Measurements from ENCODE around the gene PRRT1B.

The PRRT1B gene

DNA sequence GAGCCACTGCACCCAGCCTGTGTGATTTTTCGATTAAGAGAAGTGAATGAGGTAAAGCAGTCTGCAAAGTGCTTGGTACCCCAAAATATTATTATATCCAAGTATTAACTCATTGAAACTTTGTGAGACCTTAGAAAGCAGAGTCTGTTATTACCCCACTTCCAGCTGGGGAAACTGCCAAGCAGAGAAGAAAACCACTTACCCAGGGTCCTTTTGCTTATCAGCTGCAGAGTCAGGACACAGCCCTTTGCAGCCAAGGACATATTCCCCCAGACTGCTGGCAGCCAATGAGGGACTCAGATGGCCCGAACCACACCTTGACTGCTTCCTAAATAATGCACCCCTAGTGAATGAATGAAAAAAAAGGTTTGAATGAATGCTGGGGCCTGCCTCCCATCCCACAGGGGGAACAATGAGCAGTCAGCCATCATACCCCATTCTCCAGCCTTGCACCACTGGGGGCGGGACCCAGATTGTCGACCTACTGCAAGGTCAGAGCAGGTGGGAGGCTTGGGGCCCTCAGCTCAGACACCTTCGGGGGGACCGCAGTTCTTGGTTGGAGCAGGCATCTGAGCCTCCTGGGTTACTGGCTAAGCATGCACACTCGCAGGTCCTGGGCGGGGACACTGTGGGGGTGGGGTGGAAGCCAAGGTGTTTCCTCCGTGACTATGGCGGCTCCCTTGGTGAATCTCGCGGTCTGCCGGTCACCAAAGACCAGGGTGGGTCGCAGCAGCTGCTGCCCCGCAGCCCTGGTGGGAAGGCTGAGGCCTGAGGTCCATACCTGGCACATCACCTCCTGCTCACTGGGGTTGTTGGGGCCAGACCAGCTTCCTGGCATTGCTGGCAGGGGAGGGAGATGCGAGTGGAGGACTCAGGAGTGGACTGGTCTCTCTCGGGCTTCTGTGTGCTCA lies 29.7 kb downstream of the PRRT1B start:
- Histone ChIP-seq H3K4me1 (ENCODE audit: control insufficient read depth, insufficient read depth, low read length) (no peaks in the 10 kb centered on the region), H3K27ac (ENCODE audit: low read length) (no peak overlapping the region), H3K9me3 (ENCODE audit: control insufficient read depth in 2 of 2, low read length in 2 of 2) (no peaks in the 10 kb centered on the region), H3K4me3 (ENCODE audit: low read length in 2 of 2) (no peak overlapping the region), H3K27me3 (ENCODE audit: control insufficient read depth in 1 of 2, insufficient read depth in 2 of 2, low read length in 2 of 2) (no peaks in the 10 kb centered on the region), H3K9ac (ENCODE audit: low read length in 2 of 2) (no peak overlapping the region), H3K36me3 (ENCODE audit: control insufficient read depth in 2 of 2, insufficient read depth in 2 of 2, low read length in 2 of 2) (peaks cover 13 to 27% of the 10 kb centered on the region in 2 donors)

DNA sequence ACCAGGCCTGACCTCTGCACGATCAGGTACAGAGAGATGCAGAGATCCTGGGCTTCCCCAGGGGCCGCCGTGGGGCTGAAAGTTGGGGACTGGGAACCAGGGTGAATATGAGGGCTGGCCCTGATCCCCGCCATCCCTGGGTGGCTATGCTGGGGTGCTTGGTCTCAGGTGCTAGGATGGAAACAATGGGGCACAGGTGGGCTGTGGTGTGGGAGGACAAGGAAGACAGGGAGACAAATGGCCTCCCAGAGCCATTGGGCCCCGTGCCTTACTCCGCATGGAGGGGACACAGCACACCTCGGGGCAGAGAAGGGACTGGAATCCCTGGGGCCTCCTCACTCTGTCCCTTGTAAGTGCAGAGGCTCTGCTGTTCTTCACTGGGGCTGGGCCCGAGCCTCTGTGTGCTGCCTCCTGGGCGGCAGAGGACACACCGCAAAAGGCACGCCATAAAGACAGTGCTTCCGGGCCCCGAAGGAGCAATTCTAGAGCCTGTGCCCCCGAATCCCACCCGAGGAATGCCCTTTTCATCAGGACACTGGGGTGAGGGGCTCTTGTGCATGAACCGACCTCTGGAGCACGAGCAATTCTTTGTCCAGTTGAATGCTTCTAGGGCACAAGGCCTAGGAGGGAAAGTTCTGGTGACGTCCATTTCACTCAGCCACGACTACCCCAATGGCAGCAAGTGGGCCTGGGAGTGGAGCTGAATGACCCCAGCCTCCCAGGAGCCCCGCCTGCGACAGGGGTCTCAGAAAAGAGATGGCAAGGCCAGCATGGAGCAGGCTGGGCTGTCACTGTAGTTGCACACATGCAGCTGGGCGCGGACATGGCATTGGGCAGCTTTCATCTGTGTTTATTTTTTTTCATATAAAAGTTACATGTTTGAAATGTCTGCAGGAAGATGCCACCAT lies 30.9 kb downstream of the PRRT1B start:
- Histone ChIP-seq H3K27me3 (ENCODE audit: control insufficient read depth in 1 of 2, insufficient read depth in 2 of 2, low read length in 2 of 2) (no peaks in the 10 kb centered on the region), H3K9ac (ENCODE audit: low read length in 2 of 2) (no peak overlapping the region), H3K4me1 (ENCODE audit: control insufficient read depth, insufficient read depth, low read length) (no peaks in the 10 kb centered on the region), H3K9me3 (ENCODE audit: control insufficient read depth in 2 of 2, low read length in 2 of 2) (no peaks in the 10 kb centered on the region), H3K36me3 (ENCODE audit: control insufficient read depth in 2 of 2, insufficient read depth in 2 of 2, low read length in 2 of 2) (peaks cover 16 to 27% of the 10 kb centered on the region in 2 donors), H3K27ac (ENCODE audit: low read length) (no peak overlapping the region), H3K4me3 (ENCODE audit: low read length in 2 of 2) (no peak overlapping the region)

DNA sequence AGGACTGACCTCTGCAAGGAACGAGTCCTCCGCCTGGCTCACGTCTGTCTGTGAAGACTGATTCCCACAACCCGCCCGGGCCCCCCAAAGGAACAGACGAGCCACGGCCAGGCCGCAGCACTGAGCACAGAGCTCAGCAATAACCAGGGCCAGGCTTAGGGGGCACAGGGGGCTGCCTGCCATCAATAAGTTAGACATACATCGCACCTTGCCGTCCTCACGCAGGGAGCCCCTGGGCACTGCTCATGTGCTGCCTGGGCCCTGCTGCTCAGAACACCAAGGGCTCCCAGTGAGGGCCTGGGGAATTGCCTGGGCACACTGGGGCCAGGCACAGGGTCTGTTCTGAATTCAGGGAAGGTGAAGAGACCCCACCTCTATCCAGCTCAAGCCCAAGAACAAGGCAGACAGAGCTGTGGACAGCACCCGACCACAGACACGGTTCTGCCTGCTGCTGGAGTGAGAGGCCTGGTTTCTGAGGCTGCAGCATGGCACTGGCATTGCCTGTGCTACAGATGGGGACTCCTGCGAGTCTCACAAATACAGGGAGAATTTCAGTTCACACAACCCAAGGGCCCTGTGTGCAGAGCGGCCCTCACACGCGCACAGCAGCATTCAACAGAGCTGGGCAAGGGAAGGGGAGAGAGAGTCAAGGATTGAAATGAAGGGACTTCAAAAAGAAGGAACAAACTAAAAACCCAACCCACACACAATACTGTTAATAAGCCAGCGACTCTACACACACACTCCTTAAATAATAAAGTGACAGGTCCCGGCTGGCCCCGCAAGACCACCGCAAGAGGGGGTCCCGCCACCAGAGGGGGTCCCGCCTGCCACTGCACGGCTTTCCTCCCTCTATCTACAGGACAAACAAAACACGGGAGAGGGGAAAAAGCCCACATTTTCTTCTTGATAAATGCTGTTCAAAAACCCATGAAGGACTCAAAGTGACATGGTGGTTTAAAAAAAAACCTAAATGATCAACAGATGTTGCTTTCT lies 32.0 kb downstream of the PRRT1B start:
- Histone ChIP-seq H3K4me3 (ENCODE audit: low read length in 2 of 2) (no peak overlapping the region), H3K9ac (ENCODE audit: low read length in 2 of 2) (no peak overlapping the region), H3K9me3 (ENCODE audit: control insufficient read depth in 2 of 2, low read length in 2 of 2) (no peaks in the 10 kb centered on the region), H3K36me3 (ENCODE audit: control insufficient read depth in 2 of 2, insufficient read depth in 2 of 2, low read length in 2 of 2) (peaks cover 23 to 30% of the 10 kb centered on the region in 2 donors), H3K27me3 (ENCODE audit: control insufficient read depth in 1 of 2, insufficient read depth in 2 of 2, low read length in 2 of 2) (no peaks in the 10 kb centered on the region), H3K4me1 (ENCODE audit: control insufficient read depth, insufficient read depth, low read length) (no peaks in the 10 kb centered on the region), H3K27ac (ENCODE audit: low read length) (no peak overlapping the region)

DNA sequence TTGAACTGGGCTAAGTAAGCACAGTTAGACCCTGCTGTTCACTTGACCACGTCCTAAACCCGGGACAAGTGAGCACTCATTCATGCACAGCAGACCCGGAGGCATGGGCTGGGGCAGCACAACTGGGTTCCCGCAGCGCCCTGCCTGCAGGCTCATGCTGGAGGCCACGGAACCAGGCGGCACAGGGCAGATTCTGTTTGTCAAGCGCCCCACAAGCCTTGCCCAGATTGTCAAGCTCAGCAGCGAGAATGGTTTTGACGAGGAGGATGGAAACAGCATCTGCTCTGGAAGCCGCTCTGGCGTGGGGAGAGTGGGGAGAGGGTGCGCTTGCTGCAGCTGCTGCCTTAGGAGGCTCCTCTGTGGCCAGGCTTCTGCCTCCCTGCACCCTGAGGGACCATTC lies 32.7 kb downstream of the PRRT1B start:
- H3K4me3 ChIP-seq (ENCODE audit: low read length in 2 of 2): no peak overlapping the region
- no peaks in the 10 kb centered on the region for H3K27me3 ChIP-seq (ENCODE audit: control insufficient read depth in 1 of 2, insufficient read depth in 2 of 2, low read length in 2 of 2)
- H3K4me1 ChIP-seq (ENCODE audit: control insufficient read depth, insufficient read depth, low read length): no peaks in the 10 kb centered on the region
- no peaks in the 10 kb centered on the region for H3K9me3 ChIP-seq (ENCODE audit: control insufficient read depth in 2 of 2, low read length in 2 of 2)
- no peak overlapping the region for H3K9ac ChIP-seq (ENCODE audit: low read length in 2 of 2)
- H3K36me3 ChIP-seq (ENCODE audit: control insufficient read depth in 2 of 2, insufficient read depth in 2 of 2, low read length in 2 of 2): peaks cover 28 to 29% of the 10 kb centered on the region in 2 donors
- H3K27ac ChIP-seq (ENCODE audit: low read length): no peak overlapping the region

DNA sequence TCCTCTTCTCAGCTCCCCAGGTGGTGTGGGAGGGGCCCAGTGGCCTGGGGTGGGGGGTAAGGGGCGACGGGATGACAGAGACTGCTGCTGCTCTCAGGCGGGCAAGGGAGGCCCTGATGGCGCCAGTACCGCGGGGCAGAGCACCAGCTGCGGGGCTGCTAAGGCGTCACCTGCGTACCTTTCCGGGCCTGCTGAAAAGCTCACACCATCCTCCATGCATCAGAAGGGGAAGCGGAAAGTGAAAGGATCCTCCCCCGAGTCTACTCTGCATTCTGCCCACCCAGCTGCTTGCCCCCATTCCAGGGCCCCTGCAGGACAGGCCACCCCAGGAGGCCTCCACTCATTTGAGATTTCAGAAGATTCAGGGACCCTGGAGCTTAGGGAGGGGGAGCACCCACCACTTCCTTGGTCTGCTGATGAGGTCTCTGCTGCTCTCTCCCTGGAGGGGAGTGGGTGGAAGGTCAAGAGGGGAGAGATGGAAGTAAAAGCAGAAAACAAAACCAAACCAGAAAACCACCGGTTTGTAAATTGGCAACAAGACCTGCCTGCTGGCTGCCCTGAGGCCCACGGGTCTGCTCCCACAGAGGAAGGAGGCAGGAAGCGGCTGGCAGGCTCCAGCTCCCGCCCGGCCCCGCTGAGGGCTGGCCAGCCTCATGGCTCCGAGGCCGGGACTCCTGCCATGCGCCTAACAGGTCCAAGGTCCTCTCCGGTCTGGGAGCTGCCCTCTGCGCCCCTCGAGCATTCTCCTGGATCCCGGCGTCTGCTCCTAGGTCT lies 33.6 kb downstream of the PRRT1B start:
- H3K36me3 ChIP-seq (ENCODE audit: control insufficient read depth in 2 of 2, insufficient read depth in 2 of 2, low read length in 2 of 2): peaks cover 29 to 35% of the 10 kb centered on the region in 2 donors
- no peaks in the 10 kb centered on the region for H3K4me1 ChIP-seq (ENCODE audit: control insufficient read depth, insufficient read depth, low read length)
- H3K9me3 ChIP-seq (ENCODE audit: control insufficient read depth in 2 of 2, low read length in 2 of 2): no peaks in the 10 kb centered on the region
- no peaks in the 10 kb centered on the region for H3K27me3 ChIP-seq (ENCODE audit: control insufficient read depth in 1 of 2, insufficient read depth in 2 of 2, low read length in 2 of 2)
- H3K27ac ChIP-seq (ENCODE audit: low read length): no peak overlapping the region
- no peak overlapping the region for H3K9ac ChIP-seq (ENCODE audit: low read length in 2 of 2)
- H3K4me3 ChIP-seq (ENCODE audit: low read length in 2 of 2): no peak overlapping the region

DNA sequence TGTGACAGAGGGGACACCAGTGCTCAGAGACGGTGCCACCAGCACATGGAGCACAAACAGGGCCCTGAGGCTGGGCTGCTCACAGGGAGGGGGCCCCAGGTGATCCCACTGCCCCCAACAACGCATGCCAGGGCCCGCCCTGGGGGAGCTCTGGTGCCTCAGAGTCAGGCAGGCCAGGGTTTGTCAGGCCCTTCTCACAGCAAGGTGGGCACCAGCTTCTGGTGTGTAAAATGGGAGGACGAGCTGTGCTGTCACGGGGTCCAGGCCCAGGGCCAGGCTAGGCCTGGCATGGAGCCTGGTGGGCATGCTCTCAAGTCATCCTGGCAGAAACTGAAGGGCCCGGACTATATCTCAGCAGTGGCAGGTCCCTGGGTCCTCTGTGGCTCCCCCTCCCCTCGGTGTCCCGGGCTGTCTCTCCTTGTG lies 34.5 kb downstream of the PRRT1B start:
- Histone ChIP-seq H3K36me3 (ENCODE audit: control insufficient read depth in 2 of 2, insufficient read depth in 2 of 2, low read length in 2 of 2) (peaks cover 31 to 41% of the 10 kb centered on the region in 2 donors), H3K27ac (ENCODE audit: low read length) (no peak overlapping the region), H3K4me3 (ENCODE audit: low read length in 2 of 2) (no peak overlapping the region), H3K9ac (ENCODE audit: low read length in 2 of 2) (no peak overlapping the region), H3K27me3 (ENCODE audit: control insufficient read depth in 1 of 2, insufficient read depth in 2 of 2, low read length in 2 of 2) (no peaks in the 10 kb centered on the region), H3K9me3 (ENCODE audit: control insufficient read depth in 2 of 2, low read length in 2 of 2) (no peaks in the 10 kb centered on the region), H3K4me1 (ENCODE audit: control insufficient read depth, insufficient read depth, low read length) (no peaks in the 10 kb centered on the region)

DNA sequence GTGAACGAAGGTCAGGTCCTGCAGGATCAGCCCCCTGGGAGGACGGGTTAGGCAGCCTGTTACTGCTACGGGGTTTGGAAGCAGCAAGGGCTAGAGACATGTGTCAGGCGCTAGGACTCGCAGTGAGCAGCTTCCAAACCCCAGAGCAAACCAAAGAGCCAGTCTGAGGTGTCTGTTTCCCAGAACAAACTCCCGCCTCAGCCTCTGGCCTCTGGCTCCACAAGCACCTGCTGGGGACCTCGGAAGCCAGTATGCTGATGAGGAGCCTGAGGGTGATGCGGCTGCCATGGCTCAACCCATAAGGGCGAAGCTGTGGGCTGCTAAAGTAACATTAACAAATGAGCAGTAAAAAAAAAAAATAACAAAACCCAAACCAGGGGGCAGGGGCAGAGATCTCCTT lies 35.0 kb downstream of the PRRT1B start:
- Histone ChIP-seq H3K9ac (ENCODE audit: low read length in 2 of 2) (no peak overlapping the region), H3K4me1 (ENCODE audit: control insufficient read depth, insufficient read depth, low read length) (no peaks in the 10 kb centered on the region), H3K27me3 (ENCODE audit: control insufficient read depth in 1 of 2, insufficient read depth in 2 of 2, low read length in 2 of 2) (no peaks in the 10 kb centered on the region), H3K9me3 (ENCODE audit: control insufficient read depth in 2 of 2, low read length in 2 of 2) (no peaks in the 10 kb centered on the region), H3K36me3 (ENCODE audit: control insufficient read depth in 2 of 2, insufficient read depth in 2 of 2, low read length in 2 of 2) (peaks cover 32 to 45% of the 10 kb centered on the region in 2 donors), H3K27ac (ENCODE audit: low read length) (no peak overlapping the region), H3K4me3 (ENCODE audit: low read length in 2 of 2) (no peak overlapping the region)

DNA sequence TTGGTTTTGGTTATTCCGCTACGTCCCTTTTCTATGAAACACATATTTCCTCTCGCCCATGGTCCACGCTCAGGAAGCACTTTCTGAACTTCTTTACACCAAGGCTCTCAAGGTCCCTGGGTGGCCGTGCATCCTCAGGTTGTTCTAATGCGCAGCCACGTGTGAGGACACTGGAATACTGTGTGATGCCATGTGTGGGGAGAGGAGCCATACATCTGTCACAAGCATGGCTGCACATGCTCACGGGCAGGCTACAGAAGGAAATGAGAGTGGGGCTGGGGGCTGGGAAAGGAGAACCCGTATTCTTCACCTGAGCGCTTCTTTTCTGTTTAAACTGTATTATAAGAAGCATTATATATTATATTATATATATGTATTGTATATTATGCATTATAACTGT lies 36.7 kb downstream of the PRRT1B start:
- no peak overlapping the region for H3K27ac ChIP-seq (ENCODE audit: low read length)
- H3K4me3 ChIP-seq (ENCODE audit: low read length in 2 of 2): no peak overlapping the region
- no peaks in the 10 kb centered on the region for H3K4me1 ChIP-seq (ENCODE audit: control insufficient read depth, insufficient read depth, low read length)
- H3K36me3 ChIP-seq (ENCODE audit: control insufficient read depth in 2 of 2, insufficient read depth in 2 of 2, low read length in 2 of 2): peaks cover 35 to 46% of the 10 kb centered on the region in 2 donors
- H3K9me3 ChIP-seq (ENCODE audit: control insufficient read depth in 2 of 2, low read length in 2 of 2): no peaks in the 10 kb centered on the region
- H3K9ac ChIP-seq (ENCODE audit: low read length in 2 of 2): no peak overlapping the region
- no peaks in the 10 kb centered on the region for H3K27me3 ChIP-seq (ENCODE audit: control insufficient read depth in 1 of 2, insufficient read depth in 2 of 2, low read length in 2 of 2)

DNA sequence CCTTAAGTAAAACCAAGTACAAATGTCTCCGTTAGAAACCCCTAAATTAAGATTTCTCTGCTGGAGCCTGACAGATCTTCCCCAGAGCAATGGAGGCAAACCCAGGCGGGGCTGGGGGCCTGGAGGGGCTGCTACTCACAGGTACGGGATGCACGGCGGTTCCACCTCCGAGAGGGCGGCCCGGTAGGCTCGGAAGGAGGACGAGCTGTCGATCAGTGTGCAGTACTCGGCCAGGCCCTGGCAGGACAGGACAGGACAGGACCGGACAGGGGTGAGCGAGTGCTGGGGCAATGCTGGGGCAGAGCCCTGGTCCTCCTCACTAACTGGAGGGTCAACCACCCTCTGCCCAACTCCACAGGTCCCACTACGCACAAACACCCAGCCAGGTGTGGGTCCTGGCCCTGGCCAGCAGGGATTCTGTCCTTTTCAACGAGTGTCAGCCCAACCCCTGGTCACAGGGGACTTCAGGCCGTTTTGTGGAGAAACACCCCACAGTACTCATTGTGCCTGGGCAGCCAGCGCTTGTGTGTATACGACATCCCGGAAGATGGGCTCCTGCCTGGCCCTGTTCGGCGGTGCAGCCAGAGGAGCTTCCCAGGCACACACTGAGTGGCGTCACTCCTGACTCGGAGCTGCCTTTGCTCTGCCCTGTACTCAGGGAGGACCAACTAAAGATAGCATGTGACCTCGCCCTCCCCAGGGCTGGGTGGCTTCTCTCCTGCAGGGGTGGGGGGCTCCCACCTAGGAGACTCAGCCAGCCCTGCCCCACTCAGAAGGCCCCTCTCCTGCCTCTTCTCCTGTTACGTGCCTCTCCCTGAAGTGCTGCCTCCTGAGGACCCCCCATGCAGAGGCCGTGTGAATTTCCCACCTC lies 37.4 kb downstream of the PRRT1B start:
- Histone ChIP-seq H3K36me3 (ENCODE audit: control insufficient read depth in 2 of 2, insufficient read depth in 2 of 2, low read length in 2 of 2) (peaks cover 36 to 48% of the 10 kb centered on the region in 2 donors), H3K27me3 (ENCODE audit: control insufficient read depth in 1 of 2, insufficient read depth in 2 of 2, low read length in 2 of 2) (no peaks in the 10 kb centered on the region), H3K4me1 (ENCODE audit: control insufficient read depth, insufficient read depth, low read length) (no peaks in the 10 kb centered on the region), H3K9me3 (ENCODE audit: control insufficient read depth in 2 of 2, low read length in 2 of 2) (no peaks in the 10 kb centered on the region), H3K27ac (ENCODE audit: low read length) (no peak overlapping the region), H3K4me3 (ENCODE audit: low read length in 2 of 2) (no peak overlapping the region), H3K9ac (ENCODE audit: low read length in 2 of 2) (no peak overlapping the region)
